Measurements from ENCODE around the gene WDR89.
A peak's percentile ranks its signal among the peaks of the same experiment; 100 is the strongest.
"Not testable (repeated sequence)": the region's sequence is repeated elsewhere in the genome, so short reads cannot be mapped to it uniquely, and the experiment has no call there.

Gene WDR89

DNA sequence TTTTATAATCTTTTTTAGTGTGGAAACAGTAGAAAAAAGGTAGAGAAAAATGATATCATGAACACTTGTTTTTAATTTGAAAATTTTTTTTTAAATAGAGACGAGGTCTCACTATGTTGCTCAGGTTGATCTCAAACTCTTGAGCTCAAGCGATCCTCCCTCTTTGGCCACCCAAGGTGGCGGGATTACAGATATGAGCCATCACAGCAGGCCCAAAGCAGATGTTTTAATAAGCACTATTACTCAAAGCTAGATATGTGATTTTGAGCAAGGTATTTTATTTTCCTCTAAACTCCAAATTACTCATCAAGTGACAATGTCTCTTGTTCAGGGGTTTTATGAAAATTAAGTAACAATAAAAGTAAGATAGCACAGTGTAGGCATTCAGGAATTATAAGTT, 10.7 kb upstream of the WDR89 start:
- no peak for DNase-seq

DNA sequence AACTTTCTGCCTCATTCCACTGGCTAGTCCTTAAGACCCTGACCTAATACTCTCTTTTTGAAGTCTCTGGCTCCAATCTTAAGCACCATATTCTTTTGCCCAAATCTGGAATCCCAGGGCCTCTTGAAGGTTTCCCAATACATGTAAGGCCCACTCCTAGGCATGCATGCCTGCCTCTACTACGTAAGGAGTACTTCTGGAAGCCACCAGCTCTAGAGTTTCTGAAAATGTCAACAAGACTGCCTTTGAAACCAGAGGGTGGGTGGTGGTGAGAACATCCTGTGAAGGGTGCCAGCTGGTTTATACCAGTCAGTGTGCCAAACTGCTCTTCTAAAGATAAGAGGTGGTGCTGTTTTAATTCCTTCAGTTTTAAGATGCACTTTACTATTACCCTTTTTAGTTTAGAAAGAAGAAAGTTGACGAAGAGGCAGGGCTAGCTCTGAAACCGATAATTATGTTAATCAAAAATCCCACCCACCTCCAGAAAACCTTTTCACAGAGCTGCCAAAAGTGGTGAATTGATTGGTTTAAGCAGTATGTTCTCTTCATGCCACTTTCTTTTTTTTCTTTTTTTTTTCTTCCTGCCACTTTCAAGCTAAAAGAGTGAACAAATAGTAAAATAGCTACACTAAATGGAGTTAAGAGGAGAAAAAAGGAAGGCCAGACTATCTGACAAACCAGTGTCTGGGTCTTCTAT, 8.7 kb upstream of the WDR89 start:
- no peak for DNase-seq

GRCh38 chr14:63647696-63648410, 6.2 kb upstream of the WDR89 start:
- DNase-seq = no peak

GRCh38 chr14:63644741-63645140, 3.1 kb upstream of the WDR89 start:
- no peak for DNase-seq

DNA sequence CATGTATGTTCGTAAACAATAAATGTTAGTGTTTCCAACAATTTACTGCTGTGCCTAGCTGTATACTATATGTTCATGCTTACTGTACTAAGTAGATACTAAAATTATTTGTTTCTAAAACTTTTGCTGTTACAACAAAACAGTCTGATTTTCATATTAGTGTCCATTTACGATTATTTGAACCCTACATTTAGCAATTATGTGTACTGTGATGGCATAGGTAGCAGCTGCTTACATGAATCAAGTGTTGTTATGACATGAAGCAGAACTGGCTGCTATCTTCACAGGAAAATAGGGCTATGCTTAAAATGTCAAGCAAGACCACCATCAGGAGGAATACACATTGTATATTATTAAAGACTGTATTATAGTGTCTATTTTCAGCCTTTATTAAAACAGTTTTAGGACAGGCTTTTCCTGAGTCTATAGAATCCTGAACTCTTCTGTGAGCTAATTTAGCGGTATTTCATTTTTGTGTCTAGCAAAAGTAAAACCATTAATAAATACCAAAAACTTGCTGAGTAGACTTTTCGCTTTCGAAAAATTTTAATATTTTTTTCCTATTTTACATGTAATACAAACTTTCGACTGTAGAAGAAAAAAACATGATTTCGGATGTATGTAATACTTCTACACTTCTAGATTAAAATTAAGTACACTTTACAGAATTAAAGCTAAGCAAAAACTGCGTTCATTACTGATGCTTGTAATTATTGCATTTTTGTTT, 1.1 kb upstream of the WDR89 start:
- no peak for DNase-seq

- DNase-seq = peak; percentile 75
Observed at GRCh38 chr14:63642229-63642611, 549 bp upstream of the WDR89 start.

DNA sequence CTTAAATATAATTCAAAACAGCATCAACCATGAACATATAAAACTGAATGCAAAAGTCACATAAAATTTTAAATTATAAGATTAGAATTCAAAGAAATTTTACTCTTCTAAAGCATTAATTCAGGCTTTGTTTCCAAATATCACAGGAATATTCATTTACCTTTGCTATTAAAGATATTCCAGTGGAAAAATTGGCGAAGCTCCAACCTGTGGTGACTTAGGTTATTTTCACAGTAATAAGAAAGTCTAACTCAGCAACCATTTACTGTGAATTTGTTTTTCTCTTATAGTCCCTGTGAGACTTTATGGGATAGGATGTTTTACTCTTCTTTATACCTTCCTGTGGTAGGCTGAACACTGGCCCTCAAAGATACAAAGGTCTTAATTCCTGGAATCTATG, 3.2 kb downstream of the WDR89 start:
- no peak for DNase-seq

GRCh38 chr14:63636094-63636635, 5.5 kb downstream of the WDR89 start:
- not testable (repeated sequence) for DNase-seq

DNA sequence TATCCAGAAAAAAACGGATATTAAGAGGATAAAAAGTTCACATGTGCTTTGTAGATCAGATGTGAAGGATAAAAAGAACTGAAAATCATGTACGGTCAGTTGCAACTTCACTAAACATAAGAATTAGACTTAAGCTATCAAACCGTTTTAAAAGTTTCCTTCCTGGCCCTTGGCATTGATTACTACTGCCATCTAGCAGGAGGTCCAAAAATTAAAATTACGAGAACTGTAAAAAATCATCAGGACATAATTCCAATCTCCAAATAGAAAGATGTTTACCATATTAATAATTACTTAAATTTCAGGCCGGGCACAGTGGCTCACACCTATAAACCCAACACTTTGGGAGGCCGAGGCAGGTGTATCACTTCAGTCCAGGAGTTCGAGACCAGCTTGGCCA, 7.9 kb downstream of the WDR89 start:
- no peak for DNase-seq

DNA sequence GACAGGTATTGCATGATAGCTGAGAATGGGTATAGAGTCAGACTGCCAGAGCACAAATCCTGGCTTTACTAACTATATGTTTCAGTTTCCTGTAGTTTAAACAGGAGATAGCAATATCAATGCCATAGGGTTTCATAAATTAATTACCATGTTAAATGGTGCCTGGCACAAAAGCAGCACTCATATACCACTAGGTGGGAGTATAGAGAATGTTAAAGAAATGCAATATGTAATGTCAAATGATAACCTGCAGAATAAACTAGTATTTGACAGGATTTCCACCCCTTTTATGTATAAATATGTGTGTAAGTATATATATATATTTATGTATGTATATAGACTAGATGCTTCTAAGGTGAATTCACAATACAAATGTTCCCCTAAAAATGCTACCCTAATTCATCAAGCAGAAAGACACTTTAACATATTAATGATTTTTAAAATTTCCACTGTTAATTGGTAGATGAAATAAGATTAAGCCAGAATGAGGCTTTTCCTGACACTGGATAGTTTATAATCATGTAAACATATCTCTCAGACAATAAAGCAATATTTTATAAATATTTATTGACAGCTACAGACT, 8.6 kb downstream of the WDR89 start:
- DNase-seq = no peak

GRCh38 chr14:63624701-63625100, 17.0 kb downstream of the WDR89 start:
- no peak for DNase-seq

DNA sequence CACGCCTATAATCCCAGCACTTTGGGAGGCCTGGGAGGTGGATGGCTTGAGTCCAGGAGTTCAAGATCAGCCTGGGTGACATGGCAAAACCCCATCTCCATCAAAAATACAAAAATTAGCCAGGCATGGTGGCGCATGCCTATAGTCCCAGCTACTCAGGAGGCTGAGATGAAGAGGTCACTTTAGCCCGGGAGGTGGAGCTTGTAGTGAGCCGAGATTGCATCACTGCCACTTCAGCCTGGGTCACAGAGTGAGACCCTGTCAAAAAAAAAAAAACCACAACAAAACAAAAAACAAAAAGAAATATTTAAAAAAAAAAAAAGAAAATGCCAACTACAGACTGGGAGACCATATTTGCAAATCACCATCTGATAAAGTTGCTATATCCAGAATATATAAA, 17.5 kb downstream of the WDR89 start:
- no peak for DNase-seq

GRCh38 chr14:63621975-63622374, 19.7 kb downstream of the WDR89 start:
- not testable (repeated sequence) for DNase-seq

DNA sequence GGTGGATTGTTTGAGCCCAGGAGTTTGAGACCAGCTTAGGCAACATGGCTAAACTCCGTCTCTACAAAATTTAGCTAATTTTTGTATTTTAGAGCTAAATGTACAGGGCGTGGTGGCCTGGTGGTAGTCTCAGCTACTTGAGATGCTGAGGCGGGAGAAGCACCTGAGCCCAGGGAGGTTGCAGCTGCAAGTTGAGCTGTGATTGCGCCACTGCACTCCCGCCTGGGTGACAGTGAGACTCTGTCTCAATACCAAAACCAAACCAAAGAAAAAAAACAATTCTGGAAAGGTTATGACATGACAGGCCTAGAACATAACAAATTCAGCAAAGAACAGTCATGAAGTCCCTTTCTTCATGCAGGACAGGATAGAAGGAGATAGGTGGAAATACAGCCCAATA, 25.7 kb downstream of the WDR89 start:
- DNase-seq = no peak

GRCh38 chr14:63614679-63615363, 26.9 kb downstream of the WDR89 start:
- no peak for DNase-seq

- DNase-seq = no peak
Observed at GRCh38 chr14:63611078-63611477, 30.6 kb downstream of the WDR89 start.

- DNase-seq = no peak
Observed at GRCh38 chr14:63605041-63605532, 36.6 kb downstream of the WDR89 start.

DNA sequence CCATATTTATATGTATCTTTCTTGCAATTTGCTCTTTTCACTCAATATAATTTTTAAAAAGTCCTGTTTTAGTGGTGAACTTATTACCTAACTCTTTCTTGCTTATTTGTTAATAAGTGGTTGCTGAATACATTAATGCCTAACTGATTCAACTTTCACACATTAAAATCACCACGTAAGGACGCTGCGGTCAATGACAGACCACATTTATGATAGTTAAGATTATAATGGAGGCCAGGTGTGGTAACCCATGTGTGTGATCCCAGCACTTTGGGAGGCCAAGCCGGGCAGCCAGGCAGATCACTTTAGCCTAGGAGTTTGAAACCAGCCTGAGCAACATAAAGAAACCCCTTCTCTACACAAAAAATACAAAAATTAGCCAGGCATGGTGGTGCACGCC, 37.0 kb downstream of the WDR89 start:
- DNase-seq = no peak

DNA sequence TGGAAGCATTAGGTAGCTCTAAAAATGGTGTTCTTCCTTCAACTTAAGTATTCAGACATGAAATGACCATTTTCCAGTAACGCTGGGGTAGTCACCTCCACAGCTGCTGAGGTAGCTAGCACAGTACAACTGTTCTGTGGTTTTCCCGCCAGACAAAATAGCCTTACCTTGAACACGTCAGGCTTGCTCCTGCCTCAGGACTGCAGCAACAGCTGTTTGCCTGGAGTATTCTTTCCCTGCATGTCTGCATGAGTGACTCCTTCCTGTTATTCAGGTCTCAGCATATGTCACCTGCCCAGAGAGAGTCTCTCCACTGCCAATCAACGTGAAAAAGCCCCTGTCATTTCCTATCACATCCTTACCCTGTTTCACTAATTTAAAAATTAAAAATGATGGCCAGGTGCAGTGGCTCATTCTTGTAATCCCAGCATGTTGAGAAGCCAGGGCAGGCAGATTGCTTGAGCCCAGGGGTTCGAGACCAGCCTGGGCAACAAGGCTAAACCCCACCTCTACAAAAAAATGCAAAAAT, 37.9 kb downstream of the WDR89 start:
- DNase-seq = no peak

DNA sequence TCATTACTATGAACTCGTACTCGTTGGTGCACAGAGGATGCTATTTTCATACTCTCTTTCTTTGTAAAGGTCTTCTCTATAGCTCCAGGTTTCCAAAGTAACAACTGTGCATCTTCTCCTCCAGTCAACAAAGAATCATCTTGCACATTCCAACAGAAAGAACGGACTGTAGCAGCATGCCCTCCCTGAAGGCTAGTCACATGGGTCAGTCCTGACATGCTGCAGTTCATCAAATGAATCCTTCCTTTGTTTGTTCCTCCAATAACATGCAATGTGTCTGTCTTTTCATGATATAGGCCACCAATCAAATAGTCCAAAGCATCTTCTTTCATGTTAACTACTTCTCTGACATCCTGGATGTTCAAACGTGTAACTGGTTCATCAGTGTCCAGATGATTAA, 42.9 kb downstream of the WDR89 start:
- DNase-seq = no peak

DNA sequence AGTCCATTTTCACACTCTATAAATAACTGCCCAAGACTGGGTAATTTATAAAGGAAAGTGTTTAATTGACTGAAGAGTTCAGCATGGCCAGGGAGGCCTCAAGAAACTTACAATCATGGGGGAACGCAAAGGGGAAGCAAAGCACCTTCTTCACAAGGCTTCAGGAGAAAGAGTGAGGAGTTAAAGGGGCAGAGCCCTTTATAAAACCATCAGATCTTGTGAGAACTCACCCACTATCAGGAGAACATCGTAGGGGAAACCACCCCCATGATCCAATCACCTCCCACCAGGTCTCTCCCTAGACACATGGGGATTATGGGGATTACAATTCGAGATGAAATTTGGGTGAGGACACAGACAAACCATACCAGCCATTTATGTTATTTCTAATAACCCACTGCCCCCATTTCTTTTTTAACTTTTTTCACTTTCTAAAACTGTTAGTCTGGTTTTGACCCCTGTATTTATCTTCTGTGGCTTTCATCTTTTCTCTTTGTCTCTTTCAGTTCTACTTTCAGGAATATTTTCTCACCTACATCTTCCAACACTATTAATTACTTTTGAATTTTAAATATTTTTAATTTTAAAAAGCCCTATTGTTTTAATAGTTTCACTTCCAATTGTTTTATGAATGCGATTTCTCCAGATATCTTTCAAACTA, 44.5 kb downstream of the WDR89 start:
- DNase-seq = no peak
